GM19438 (cell line): Measurements from ENCODE around the gene ADGRG7.

ENCODE experiments used
- ATAC-seq: cut with Tn5 transposase; IDR thresholded peaks from one replicate; pipeline ENCODE4 v1.9.1; 2021; ENCODE audit warnings: low read depth; ENCODE audit not compliant: unreplicated experiment

ADGRG7 gene

DNA sequence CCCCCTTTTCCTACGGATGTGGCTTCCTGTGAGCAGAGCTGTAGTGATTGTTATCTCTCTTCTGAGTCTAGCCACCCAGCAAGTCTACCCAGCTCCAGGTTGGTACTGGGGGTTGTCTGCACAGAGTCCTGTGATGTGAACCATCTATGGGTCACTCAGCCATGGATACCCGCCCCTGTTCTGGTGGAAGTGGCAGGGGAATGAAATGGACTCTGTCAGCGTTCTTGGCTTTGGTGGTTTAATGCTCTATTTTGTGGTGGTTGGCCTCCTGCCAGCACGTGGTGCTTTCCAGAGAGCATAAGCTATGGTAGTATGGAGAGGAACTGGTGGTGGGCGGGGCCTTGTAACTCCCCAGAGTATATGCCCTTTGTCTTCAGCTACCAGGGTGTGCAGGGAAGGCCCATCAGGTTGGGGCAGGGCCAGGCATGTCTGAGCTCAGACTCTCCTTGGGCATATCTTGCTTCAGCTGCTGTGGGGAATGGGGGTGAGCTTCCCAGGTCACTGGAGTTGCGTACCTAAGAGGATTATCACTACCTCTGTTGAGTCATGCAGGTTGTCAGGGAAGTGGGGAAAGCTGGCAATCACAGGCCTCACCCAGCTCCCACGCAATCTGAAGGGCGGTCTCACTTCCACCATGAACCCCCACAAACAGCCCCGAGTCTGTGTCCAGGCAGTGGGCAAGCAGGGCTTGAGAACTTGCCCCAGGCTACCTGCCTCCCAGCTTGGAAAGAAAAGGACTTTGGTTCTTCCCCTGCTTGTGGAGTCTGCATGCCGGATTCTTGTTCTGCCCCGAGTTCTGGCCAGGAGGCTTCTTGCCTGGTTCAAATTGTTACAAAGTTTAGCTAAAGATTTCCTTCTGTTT is 9.0 kb upstream of the ADGRG7 start:
- ATAC-seq = no peak

DNA sequence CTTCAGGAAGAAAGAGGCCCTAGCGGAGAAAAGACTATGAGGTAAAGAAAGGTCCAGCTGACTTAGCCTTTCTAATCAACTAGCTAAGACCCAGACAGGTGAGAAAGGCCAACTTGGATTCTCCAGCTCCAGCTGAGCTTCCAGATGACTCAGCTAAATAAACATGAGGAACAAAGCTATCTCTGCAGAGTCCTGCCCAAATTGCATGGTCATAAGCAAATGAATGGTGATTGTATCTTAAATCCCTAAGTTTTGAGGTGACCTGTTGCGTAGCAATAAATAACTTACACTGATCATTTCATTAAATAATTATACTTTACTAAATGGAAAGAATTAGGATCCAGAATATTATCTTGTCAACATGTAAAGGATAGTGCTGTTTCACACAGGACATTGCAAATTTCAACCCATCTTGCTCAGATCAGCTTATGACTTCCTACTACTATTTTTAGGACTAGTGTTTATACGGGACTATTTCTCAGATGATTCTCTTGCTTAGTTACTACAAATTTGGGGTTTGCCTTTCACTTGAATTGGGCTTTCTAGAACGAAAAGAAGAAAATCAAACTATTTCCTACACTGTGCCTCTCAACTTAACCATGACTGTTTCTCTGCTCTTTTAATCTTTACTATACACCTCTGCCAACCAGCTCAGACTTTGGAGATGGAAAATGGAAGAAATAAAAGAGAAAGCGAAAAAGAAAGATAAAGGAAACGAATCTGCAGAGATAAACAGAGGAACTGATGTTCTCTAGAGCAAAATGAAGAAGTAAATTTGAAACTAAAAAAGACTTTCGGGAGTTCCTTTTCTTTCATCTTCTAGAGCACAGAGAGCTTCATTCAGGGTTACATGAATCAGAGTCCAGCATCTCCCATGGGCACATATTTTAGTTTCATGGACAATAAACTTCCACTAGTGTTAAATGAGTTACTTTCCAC is 6.6 kb upstream of the ADGRG7 start:
- ATAC-seq = peak; percentile 47

DNA sequence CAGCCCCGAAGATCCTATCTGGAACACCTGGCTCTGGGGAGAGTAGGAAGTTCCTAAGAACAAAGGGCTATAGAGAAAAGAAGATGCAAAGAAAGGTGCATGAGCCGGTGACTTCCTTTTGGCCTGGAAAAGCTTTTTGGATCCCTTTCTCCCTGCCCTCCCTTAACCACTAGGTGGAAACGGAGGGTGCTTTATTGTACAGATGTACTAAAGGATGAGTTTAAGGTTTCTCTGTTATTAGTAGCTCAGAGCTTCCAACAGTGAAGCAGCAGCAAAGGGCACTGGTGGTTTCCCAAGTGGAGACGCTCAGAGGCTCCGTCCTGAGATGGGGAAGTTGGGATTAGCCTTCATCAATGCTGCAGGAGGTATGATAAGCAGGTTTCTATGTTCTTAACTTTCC is 5.9 kb upstream of the ADGRG7 start:
- peak; percentile 41 for ATAC-seq

DNA sequence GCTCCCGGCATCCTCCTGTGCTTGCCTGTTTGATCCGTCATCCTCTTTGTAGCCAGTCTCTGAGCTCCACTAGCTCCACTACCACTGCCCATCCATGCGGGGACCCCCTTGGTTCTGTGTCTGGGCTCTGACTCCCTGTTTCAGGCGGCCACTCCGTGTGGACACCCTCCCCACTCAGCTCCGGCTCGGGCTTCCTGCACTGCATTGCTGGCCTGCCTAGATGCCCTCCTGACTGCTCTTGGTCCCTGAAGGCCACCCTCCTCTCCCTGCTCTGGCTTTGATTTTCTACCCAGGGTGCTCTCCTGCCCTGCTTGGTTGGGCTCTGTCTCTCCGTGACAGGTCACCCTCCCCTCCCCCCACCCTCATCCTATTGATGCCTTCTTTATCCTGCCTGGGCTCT is 4.0 kb upstream of the ADGRG7 start:
- no peak for ATAC-seq

DNA sequence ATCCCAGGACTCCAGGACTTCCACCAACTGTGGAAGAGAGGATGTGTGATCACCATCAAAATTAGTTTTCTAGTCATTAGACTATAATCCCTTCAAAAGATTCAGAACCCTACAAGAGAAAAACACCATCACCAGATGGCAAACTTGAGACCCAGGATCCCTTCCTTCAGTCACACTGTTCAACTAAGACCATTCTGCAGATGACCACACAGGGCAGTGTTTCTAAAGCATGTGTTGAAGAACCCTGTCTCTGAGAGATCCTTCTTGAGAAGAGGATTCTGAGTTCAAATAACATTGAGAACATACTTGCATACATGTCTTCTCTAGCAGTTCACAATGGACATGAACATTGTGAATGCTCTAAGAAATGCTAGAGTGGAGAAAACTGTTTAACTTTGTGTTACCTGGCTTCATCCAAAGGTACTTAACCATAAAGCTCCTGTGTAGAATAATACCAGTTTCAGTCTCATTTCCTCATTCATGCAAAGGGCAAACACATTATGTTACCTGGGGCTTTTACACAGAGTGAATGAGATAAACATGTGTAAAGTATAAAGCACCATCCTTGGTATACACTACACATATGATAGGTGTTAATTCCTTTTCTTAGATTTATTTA is 2.4 kb upstream of the ADGRG7 start:
- peak; percentile 69 for ATAC-seq

DNA sequence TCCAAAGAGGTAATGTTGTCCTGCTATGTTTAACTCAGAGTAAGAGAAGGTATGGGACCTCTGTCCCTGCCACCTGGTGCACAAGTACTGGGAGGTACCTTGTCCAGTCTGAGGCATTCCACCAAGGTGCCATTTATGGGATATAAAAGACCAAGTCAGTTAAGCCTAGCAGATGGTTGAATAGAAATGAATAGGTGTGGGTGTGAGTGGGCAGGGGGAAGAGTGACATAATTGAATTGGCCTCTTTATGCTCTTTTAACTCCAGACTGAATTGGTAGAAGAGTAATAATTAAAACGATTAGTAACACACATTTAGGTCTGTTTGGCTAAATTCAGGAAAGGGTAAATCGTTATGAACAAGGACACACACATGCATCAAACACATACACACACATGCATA is 562 bp downstream of the ADGRG7 start:
- ATAC-seq = no peak

DNA sequence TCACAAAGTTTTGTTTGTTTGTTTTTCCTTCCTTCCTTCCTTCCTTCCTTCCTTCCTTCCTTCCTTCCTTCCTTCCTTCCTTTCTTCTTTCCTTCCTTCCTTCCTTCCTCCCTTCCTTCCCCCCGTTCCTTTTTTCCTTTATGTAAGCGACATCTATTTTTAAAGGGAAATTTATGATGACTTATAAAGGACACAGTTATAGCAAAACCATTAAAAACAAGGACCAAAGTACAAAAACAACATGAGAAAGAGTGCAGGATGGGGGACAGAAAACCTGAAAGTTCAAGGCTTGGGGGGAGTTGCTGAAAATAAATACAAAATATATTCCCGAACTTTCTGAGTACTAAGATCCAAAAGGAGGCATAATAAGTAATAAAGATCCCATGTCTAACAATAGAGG is 1.8 kb downstream of the ADGRG7 start:
- ATAC-seq = no peak

DNA sequence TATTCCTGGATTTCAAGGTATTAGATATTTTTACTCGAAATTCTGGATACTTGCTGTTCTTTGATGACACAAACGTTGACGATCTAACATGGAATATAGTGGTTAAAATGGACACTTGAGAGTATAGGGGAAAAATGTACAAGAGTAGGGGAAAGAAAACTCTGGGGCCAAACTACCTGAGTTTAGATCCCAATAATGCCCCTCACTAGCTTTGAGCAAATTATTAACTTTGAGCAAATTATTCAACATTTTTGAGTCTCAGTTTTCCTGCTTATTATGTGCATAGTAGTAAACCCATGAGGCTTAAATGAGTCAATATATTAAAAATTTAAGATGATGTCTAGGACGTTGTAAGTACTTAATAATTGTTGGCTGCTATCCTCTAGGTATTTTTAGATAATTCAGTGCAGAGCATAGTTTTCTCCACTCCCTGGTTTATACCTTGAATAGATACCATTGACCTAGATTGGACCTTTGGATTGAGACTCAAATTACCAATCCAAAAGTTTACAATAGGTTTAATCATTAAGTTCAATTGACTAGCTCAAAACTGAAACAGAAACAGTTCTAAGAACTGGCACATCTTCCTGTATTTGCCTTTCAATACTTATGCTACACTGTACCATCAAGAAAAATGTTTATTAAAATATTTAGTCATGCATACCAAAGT is 4.5 kb downstream of the ADGRG7 start:
- peak; percentile 81 for ATAC-seq

DNA sequence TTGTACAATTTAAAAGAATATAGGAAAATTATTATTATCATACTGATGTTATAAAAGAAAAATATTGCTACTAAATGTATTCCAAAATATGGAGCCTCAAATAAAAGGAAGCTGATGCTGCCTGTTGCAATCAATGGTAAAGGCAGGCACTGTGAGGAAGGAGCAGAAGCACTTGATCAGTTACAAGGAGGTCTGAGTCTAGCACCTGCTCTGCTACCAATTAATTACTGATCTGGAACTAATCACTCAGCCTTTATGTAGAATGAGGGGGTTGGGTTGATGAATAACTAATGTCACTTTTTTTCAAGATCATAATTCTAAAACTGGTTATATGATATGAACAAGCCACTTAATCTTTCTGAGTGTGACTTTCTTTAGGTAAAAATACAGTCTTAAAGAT is 5.5 kb downstream of the ADGRG7 start:
- ATAC-seq = no peak

DNA sequence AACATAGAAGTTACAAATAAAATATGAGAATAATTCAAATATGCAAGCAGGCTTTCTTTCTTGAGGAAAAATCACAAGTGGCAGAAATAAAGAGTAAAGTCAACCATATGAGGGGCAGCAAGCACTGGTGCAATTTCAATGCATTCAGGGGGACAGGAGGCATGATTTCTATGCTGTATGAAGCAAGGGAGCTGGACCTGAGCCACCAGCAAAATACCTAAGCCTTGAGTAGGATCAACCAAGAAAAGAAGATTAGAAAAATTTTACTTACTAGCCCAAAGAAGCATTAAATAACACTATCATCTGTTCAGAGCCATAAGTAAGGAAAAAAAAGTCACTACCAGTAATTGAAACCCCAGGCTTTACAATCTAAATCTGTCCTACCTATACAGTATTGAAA is 6.3 kb downstream of the ADGRG7 start:
- ATAC-seq = no peak

DNA sequence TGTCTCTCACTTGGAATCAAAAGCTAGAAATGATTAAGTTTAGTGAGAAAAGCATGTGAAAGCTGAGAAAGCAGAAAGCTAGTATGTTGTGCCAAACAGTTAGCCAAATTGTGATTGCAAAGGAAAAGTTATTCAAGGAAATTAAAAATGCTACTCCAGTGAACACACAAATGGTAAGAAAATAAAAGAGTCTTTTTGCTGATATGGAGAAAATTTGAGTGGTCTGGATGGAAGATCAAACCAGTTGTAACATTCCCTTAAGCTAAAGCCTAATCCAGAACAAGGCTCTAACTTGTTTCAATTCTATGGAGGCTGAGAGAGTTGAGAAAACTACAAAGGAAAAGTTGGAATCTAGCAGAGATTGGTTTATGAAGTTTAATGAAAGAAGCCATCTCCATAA is 11.8 kb downstream of the ADGRG7 start:
- ATAC-seq = no peak

DNA sequence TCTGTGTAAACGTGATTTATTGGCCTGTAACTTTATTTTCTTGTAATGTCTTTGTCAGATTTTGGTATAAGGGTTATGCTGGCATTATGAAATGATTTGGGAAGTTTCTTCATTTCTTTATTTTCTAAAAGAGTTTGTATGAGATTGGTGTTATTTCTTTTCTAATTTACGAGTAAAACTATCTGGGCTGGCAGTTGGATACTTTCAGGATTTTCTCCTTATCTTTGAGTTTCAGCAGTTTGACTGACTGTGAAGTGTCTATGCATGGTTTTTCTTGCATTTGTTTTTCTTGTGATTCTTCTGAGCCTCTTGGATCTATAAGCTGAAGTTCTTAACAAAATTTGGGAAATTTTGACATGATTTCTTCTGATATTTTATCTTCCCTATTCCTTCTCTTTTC is 18.1 kb downstream of the ADGRG7 start:
- ATAC-seq = no peak

DNA sequence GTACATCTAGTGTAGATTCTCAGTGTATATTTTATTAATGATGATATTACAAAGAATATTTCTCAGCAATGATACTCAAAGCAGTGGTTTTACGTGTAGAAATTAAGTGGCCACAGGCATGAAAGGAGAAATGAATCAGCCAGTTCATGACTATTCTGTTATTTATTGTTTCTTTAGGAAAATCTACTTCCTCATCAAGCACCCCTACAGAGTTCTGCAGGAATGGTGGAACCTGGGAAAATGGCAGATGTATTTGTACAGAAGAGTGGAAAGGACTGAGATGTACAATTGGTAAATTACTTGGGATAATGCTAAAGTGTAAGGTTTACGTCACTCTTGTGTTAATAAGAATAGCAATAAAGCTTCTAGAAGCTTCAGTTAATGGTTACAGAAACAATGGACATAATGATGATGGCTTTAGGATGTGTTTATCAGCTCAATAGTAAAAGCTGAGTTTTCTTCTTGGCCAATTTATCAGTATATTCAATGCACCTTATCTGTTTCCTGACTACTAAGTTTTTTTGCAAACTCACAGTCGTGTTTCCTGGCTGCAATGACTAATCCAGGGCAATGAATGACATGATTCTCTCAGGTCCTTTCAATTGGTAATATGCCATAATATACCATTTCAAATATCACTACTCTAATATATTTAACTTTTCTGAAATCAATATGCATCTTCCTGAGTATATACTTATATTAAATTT is 20.2 kb downstream of the ADGRG7 start:
- no peak for ATAC-seq

DNA sequence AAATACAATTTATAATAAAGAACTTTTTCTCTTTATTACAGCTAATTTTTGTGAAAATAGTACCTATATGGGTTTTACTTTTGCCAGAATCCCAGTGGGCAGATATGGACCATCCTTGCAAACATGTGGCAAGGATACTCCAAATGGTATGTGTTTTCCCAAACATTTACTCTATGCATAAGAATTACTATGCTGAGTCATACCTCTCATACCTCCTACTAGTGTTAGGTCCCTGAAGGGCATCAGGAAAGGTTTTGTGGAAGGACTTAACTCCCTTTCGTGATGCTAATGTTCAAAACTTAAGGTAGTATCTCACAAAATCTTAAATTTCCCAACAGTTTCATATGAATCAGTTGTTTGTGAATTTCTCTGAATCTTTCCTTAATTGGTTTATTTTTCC is 21.3 kb downstream of the ADGRG7 start:
- ATAC-seq = no peak

DNA sequence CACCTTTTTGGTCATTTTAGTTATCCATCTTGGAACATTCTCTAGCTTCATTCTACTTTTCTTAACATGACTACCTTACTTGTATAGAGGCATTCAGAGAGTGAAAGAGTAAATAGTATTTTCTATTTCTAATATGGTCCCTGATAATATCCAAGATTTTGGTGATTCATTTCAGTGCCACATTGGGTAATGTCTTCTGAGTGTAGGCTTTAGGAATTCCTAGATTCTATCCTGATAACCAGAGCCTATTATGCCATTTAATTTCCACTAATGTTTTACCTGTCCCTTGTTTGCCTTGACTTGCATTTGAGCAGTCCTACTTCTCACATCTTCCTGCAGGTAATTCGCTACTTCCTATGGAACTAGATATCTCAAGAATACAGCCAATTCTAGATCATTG is 21.8 kb downstream of the ADGRG7 start:
- ATAC-seq = no peak

DNA sequence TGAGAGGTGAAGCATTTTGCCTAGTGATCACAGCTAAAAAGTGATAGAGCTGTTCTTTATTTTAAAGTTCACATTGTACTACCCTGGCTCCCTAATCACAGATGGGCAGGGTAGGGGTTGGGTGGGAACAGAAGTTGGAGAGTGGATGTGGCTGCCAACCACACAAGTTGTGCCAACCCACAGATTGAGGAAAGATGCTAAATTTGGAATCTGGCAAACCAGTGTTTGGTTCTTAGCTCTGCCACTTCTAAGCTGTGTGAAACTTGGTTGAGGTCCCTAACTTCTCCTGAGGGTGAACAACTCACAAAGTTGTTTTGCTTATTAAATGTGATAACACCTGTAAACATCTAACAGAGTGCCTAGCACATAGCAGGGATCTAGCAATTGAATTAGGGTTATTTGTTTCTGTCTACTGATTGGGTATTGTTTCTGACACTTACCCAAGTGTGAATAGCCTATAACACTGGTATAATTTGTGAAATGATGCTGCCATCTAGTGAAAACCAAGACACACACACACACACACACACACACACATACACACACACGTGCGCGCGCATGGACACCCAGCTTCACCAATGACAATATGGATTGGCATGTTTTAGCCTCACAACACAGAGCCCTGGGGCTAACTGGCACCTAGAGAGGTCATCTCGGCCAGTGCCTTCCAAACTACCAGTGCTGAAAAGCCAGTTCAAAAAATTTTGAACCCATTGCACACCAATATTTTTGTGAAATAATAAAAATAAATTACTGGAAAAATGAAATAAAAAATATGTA is 25.3 kb downstream of the ADGRG7 start:
- ATAC-seq = peak; percentile 43

DNA sequence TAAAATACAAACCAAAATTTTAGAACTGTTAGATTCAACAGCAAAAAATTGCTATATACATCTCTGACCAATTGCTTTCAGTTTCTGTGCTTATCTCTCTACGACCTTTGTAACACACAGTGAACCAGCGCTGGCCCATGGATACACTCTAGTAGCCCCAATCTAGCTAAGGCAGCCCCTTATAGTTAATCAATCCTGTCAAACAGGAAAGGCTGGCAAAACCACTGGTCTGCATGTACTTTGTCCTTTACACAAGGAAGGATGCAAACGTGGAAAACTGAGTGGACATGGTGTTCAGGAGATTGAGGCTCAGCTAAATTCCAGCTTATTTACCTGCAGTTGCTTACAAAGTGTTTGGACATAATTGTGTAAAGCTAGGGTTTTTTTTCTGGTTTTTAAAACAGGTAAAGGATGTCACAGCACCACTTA is 25.9 kb downstream of the ADGRG7 start:
- ATAC-seq = no peak

DNA sequence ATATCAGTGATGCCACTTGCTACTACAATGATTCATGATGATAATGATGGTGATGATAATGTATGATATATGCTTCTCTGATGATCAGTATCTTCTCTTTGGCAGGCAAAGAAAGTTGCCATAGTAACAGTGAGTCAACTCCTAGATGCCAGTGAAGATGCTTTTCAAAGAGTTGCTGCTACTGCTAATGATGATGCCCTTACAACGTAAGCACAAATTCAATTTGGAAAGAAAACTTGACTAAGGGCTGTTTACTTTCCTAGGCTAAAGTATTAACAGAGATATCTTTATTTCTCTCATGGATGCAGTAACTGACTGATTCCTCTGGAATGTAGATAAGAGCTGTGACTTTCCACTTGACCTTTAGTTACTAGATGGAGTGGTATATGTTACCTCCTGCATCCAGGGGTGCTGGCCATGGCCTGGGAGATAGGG is 27.8 kb downstream of the ADGRG7 start:
- ATAC-seq = no peak

DNA sequence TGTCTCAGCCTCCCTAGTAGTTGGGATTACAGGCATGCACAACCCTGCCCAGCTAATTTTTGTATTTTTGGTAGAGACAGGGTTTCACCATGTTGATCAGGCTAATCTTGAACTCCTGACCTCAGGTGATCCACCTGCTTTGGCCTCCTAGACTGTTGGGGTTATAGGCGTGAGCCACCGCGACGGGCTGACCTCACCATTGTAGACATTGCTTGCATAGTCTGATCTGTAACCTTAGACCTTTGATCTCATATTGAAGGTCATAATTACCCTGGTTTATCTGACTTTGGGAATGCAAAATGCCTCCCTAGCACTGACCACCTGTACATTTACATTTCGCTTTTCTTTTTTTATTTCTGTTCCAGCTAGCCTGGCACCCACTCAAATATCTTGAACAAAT is 31.2 kb downstream of the ADGRG7 start:
- ATAC-seq = no peak
